OCI-LY1 (cell line): ENCODE data around the gene TMEM72.

Source experiments
- CTCF ChIP-seq: fragments of 200-600 bp; sonication (generic), shearing (Covaris generic); IDR thresholded peaks from 2 replicates; pipeline ENCODE4 v1.5.1; 2017; ENCODE audit warnings: mild to moderate bottlenecking, antibody characterized with exemption, low read length, moderate library complexity, mixed read lengths
- EZH2 ChIP-seq: fragments of 200-600 bp; sonication (generic), shearing (Covaris generic); IDR thresholded peaks from 2 replicates; pipeline ENCODE4 v1.8.0; 2017; ENCODE audit warnings: borderline replicate concordance, mixed run types, mild to moderate bottlenecking, antibody characterized with exemption, low read length, moderate library complexity, mixed read lengths

- TF ChIP-seq CTCF (no peak), EZH2 (no peak)
Observed at GRCh38 chr10:44882166-44882720, 28.9 kb upstream of the TMEM72 start.
